Activated naive CD4-positive, alpha-beta T cell treated with Interleukin-2 at 50 U/mL for 16 hours (primary cell): ENCODE results near the gene PDE10A.
"Not testable (repeated sequence)": the region's sequence is repeated elsewhere in the genome, so short reads cannot be mapped to it uniquely, and the experiment has no call there.

Source experiments
- DNase-seq: peaks from one replicate; pipeline ENCODE4 v3.0.0-alpha.2; 2020

Gene PDE10A

DNA sequence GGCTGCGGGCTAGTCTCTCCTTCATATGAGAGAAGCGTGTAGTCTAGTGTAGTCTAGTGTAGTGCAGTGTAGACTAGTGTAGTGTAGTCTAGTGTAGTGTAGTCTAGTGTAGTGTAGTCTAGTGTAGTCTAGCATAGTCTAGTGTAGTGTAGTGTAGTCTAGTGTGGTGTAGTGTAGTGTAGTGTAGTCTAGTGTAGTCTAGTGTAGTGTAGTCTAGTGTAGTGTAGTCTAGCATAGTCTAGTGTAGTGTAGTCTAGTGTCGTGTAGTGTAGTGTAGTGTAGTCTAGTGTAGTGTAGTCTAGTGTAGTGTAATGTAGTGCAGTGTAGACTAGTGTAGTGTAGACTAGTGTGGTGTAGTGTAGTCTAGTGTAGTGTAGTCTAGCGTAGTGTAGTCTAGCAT lies 44.1 kb downstream of the PDE10A start:
- DNase-seq, result not testable (repeated sequence)

DNA sequence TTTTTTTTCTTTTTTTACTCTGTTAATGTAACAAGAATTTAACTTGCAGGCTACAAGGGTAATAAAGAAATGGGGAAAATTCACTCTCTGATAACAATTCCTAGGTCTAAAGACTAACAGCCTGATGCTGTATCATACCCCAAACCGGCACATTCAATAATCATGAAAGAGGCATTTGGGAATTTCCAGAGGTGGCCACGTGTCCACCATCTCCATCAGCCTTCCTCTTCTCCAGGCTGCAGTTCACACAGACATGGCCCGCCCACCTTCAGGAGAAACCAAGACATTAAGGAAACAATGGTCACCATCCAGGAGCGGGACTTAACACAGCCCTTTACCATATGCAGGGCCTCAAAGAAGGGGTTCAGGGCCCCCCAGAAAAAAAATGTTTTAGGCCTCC lies 44.8 kb downstream of the PDE10A start:
- no peak for DNase-seq

DNA sequence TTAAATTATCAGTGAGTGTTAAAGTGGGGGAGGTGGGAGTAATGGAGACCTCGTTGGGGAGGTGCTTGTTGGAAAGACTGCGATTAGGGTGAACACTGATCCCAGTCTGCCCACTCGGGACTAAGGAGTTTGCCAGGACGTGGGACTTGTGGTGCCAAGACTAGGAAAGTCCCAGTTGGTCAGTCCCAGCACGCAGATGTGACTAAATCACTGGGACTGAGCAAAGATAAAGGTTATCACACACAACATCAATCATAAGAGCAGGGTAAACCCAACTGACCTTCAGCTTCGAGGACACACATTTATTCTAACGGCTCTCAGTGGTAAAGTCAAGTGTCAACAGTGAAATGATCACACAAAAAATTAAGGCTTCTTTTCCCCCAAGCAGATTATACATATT lies 45.5 kb downstream of the PDE10A start:
- DNase-seq, result no peak

DNA sequence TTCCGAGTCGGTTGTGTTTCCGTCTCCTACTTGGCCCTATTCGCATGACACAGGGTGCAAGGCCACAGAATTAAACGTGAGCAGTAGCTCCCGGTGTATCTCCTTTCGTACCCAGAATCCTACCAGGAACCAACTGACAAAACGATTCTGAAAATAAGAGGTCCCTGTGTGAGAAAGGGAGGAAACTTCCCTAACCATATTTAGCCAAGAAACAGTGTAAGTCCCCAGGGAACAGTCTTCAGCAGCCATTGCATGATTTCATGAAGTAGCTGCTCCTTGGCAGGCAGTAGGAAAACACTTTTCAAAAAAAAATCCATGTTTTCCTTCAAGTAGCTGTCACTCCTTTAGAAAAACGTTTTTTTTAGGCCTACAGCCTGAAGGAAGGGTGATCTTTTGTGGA lies 46.9 kb downstream of the PDE10A start:
- no peak for DNase-seq

DNA sequence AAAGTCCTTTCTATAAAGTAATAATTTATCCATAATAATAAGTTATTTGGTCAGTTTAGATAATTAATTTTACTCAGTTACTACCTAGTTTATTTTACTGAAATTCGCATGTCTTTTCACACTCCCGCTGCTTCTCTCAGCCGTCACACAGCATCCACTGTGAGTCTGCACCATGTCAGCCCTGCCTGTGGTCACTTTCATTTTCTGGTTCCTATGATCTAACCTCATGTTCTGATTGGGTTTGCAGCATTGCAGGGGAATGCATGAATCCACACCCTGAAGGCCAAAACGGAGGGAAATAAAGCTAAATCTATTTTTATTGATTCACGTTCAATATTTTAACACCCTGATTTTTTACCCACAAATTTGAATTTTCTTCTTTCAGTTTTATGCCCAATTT lies 47.4 kb downstream of the PDE10A start:
- DNase-seq, result no peak

DNA sequence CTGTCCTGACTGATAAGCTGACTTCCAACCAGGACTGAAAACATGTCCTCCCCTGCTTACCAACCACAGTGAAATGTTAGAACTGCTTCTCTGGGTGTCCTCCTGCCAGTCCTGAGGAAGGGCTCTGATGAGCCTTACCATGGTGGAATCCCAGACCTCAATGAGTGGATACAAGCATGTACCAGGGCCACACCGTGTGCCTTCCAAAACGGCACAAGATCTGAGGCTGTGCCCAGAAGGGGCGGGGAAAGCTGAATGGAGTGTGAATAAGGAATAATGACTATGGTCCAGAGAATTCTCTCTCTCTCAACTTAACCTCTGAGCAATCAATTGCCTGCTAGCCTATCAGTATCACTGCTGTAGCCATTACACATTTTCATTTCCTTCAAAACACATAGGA lies 51.7 kb downstream of the PDE10A start:
- DNase-seq, result no peak

DNA sequence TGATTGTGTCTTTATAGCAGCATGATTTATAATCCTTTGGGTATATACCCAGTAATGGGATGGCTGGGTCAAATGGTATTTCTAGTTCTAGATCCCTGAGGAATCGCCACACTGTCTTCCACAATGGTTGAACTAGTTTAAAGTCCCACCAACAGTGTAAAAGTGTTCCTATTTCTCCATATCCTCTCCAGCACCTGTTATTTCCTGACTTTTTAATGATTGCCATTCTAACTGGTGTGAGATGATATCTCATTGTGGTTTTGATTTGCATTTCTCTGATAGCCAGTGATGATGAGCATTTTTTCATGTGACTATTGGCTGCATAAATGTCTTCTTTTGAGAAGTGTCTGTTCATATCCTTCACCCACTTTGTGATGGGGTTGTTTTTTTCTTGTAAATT lies 54.5 kb downstream of the PDE10A start:
- not testable (repeated sequence) for DNase-seq

DNA sequence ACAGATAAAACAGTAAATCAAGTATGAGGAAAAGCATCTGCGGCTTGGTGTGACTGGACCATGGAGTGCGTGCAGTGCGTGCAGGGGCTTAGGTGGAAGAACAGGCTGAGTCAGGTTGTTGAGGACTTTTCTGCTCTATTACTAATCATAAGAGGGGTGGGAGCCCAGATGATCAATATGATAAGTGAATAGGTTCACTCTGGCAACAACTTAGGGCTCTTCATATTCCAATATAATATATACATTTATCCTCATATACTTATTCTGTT lies 56.4 kb downstream of the PDE10A start:
- DNase-seq, result no peak

DNA sequence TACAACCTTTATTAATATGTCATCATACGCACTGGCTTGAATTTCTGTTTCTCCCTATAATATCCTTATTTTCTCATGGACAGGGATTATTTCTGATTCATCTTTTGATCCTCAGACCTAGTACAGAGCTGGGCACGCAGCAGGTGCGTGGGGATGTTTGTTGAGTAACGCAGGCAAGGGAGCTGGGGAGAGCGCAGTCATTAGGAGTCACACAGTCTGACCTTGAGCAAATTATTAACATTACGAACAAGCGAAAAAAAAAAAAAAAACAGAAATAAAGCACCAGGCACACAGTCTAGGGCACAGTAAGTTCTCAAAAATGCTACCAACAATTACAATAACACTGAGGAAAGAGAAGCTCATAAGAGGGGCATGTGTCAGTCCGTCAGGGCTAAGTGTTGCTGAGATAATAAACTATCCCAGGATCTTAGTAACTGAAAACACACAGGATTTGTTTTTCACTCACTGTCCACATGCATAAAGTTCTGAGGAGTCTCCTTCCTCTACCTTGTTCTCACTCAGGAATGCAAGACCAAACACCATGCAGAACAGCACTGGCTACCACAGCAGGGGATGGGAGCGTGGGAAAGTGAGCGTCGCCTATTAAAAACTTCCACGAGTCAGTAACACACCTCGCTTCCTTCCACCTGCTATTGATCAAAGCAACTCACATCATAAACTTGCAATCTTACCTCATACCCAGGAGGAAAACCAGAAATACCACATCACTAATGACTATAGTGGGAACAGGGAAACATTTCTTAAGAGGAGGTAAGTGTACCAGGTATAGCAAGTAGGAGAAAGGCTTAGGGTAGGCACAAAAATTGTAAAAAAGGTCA lies 56.9 kb downstream of the PDE10A start:
- no peak for DNase-seq

DNA sequence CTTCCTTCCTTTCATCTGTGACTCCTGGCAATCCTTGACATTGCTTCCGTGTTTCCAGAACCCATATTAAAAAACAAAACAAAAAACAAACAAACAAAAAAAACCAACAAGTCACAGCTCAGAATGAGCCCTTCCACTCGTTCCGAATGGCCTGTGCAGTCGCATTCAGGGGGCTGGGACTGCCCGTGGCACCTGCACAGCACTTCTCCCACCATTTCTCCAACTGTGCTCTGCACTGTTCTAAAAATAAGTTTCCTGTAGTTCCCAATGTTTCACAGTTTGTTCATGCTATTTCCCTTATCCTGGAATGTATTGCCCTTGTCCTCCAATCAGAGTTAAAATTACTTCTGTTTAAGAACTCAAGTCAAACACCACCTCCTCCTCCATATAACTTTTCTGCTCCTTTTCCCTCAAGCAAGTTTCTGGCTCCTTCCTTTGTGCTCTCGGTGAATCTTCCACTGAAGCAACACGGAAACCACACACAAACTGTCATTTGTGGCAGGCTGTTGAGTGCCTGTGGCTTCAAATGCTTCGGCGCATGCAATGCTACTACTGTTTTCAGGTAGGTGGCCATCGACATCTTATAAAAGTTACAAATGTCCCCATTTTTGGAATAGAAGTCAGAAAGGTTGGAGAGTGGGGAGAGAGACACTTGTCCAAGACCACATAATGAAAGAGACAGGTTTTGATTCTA lies 57.7 kb downstream of the PDE10A start:
- no peak for DNase-seq

DNA sequence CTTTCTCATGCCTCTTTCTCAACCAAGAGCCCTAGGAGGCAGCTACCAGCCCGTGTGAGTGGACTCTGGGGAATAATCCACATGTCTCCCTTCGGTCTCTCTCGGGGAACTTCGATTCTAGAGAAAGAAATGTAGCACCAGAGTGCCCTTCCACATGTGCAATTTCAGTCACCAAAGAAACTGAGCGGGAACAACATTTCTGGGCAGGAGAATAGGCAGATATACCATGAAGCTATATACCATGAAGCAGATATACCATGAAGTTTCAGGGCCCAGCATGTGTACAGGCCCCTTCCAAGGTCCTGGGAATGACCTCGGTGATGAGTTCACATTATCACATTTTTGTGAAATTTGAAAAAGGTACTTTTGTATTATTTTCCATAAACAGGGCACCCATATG lies 60.8 kb downstream of the PDE10A start:
- DNase-seq, result no peak

DNA sequence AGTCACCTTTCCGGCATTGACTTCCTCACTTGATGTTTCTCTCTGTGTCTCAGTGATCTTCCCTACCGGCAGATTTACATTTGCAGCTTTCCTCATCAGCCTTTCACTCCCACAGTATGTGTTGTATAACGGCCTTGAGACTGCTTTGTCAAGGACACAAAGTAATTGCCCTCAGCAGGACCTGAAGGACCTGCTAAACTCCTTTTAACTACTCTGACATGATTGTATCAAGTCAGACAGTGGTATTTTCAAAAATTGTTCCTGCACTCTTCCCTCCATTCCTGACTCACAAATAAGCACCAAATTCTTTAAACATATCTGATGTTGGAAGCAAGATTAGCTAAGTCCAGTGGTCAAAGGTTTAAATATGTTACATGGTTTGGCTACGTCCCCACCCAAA lies 62.4 kb downstream of the PDE10A start:
- no peak for DNase-seq

DNA sequence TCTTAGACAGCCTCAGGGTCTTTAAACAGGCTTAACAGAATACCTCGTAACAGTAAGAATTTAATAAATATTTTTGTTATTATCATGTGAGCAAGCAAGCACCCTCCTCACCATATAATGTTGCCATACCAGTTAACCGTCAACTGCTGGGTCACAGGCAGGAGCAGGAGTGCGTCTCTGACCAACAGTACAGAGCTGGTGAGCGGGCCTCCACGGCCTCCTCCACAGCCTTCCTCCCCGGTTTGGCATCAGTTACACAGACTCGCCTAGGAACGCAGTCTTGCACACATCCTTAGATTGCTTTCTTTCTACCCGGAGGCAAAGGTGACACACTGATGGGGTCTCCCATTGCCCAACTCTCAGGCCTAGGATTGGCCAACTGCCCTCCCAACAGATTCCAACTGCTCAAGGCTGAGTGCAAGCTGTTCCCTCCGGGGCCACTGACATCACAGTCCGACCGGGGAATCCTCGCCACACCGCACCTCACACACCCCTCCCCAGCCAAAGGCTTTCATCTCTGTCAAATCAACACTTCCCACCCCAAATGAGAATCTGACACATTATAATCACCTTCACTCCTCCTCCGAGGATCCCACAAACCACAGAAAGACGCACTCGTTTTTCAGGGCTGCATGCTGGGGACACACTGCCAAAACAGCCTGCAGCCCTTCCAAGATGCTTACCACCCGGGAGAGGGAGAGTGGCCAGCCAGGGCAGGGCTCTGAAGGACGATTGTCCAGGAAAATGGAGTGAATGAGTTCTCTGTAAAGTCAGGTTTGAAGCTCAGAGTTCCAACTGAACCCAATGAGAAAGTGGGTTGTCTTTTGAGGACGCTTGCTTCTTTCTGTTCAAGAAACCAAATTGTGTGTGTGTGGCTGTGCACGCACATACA lies 63.2 kb downstream of the PDE10A start:
- DNase-seq, result no peak

DNA sequence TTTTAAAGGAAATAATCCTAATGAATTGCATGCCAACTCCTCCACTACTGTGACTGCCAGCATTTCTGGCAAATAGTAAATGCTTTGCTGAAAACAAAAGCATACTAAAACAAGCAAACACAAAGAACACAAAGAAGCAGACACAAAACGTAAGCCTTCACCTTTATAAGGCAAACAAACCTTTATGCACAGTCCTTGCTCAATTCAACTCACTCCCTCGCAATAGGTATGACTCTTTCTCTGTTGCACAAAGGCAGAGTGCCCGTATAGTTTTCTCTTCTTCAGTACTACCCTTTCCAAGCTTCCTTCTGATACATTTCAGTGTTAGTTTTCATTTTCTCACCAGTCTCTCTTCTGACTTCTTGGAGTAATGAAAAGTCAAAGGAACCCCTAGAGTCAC lies 63.9 kb downstream of the PDE10A start:
- no peak for DNase-seq

DNA sequence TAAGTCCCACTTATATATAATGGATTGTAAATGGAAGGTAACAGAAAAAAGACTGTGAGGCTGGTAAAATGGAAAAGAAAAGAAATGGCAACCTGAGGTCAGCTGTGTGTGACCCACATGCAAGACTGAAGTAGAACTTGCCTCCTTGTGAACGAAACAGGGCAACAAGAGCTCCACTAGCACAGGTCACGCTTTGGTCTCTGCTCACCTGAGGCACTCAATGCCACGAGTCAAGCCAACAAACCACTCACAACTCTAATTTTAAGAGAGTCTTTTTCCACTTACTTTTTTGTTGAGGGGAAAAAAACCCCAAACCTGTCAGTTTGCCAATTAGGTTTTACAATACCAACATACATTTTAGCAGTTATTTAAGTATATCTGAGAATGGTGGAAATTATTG lies 65.2 kb downstream of the PDE10A start:
- no peak for DNase-seq

DNA sequence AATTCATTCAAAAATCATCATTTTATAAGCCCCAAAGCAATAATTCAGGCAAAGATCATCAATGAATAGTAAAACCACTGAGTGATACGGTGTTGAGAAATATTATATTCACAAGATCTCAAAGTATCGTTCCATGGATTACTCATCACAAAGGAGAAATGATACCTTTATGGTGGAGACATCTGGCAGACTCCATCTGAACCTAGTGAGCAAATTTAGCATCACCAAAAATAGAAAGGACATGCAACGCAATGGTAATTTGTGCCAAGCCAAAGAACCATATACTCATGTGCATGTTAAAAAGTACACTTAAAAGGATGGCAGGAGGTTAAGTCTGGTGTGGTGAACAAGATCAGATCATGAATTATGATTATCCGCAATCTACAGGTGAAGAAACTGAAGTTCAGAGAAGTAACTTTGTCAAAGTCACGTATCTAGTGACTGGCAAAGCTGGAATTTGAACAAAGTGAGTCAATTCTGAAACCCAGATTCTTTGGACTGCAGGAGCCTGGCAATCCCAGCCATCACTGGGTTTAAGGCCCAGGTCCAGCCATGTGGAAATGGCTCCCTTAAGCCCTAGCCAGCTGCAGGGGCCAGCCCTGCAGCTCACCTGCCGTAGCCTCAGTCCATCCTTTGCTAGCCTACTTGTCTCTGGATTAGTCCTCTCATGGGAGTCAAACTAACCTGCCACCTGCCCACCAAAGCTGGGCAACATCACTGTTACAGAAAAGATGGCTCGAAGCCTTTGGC lies 68.3 kb downstream of the PDE10A start:
- DNase-seq, result no peak

DNA sequence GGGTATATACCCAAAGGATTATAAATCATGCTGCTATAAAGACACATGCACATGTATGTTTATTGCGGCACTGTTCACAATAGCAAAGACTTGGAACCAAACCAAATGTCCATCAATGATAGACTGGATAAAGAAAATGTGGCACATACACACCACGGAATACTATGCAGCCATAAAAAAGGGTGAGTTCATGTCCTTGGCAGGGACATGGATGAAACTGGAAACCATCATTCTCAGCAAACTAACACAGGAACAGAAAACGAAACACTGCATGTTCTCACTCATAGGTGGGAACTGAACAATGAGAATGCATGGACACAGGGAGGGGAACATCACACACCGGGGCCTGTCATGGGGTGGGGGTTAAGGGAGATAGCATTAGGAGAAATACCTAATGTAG lies 70.1 kb downstream of the PDE10A start:
- not testable (repeated sequence) for DNase-seq

DNA sequence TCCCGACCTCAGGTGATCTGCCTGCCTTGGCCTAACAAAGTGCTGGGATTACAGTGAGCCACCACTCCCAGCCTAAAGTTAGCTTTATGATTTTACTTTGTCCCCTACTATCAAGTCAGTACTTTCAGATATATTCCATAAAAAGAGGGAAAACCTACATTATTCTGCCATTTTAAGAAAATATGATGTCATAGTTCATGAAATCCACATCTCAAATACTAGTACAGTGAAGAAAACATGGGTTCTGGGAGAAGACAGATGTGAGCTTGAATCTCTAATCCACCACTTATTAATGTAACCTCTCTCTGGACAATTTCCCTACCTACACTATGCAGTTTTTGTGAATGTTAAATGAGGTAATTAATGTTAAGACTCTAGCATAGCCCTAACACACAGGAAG lies 74.5 kb downstream of the PDE10A start:
- DNase-seq, result no peak

DNA sequence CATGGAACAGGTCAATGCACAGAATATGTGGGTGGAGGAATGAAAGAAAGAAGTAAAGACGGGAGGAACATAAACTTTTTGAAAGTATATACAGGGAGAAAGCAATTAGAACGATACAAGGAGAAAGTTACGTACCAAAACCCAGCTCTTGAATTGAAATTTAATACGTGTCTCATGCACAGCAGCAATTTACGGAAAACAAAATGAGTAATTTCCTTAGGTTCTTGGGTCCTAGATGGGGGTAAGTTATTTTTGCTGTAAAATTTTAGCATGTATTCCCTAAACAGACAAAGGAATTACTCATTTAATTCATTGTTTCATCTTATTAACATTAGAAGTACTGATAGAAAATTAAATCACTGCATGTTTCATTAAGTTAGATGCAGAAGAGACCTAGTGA lies 75.8 kb downstream of the PDE10A start:
- no peak for DNase-seq

DNA sequence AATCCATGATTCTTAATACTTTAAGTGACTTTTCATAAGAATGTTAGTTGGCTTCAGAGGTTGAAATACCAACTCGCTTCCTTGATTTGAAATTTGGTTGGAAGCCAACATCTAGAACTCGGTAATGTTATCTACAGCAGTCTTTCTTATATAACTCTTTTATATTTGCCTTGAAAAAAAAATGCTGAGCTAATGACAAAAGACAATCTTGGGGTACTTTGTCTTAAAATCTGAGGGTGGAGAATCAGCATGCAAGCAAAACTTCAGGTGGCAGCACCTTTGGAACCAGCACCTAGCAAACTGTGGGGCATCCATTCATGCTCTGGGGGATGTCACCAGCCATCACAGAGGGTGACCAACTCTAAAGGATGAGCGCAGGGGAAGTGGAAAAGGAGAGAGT lies 76.3 kb downstream of the PDE10A start:
- no peak for DNase-seq

DNA sequence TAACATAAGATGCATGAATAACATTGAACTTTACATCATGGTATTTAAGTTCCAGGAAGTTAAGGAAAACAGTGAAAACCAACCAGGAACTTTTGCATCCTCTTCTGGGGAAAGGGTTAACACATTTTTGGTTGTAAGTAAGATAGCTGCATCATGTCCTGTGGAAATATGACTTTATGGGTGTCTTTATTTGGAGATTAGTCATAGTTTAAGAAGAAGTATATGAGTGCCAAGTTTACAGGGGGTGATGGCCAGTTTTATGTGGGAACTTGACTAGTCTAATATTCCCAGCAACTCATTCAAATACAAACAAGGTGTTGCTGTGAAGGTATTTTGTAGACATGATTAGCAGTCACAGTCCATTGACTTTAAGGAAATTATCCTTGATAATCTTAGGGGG lies 78.0 kb downstream of the PDE10A start:
- no peak for DNase-seq

DNA sequence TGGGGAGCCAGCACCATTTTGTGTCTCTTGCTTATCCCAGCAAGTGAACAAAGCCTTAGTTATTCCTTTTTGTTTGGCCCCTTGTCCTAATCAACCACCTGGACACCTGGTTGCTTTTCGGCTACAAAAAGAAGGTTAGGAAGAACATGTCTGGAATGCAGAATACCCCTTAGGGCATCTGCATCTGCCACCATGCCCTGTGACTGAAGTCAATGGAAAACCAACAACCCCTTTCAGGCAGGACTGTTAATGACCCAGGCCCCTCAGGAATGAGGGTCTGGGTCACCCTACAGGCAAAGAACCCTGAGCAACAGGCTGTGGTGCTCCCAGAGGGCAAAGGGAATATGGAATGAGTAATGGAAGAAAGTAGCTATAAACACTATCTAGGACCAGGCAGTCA lies 78.5 kb downstream of the PDE10A start:
- DNase-seq, result no peak

DNA sequence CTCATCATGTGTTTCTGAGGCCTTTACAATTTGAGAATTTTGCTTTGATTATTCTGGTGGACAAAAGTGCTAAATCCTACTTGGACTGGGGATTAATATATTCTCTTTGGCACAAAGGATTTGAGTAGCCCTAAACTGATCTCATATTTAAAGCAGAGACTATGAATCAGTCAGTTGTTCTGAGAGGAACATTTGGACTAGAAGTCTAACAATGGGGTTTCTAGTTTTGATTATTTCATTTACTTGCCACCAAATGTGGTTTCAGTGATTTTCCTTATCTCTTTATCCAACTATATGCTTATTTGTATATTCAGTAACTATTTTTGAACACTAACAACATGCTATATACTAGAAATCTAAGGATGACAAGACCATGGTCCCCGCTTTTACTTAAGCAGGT lies 81.4 kb downstream of the PDE10A start:
- no peak for DNase-seq
